Adrenal gland (tissue), 19 donors: ENCODE measurements around the gene UGT1A10. TPM values are rescaled to one million over a fixed set of nuclear protein-coding genes. Genes with fewer than 3 reads are reported as not detected.
"Not testable (repeated sequence)": the region's sequence is repeated elsewhere in the genome, so short reads cannot be mapped to it uniquely, and the experiment has no call there.

ENCODE experiments used
- DNase-seq, 7 donors: peaks; one replicate each; pipeline ENCODE4 v3.0.0-alpha.2; 2019 to 2020
- H3K27ac ChIP-seq, 5 donors: fragments of 200-600 bp; sonication (generic) in 4 of 5; 1 replicate in 3 of 5; 2 replicates in 2 of 5; pipeline versions ENCODE4 v1.5.1 to v1.8.0; 2016 to 2020; ENCODE audit warnings: mild to moderate bottlenecking in 1 of 5
- H3K27me3 ChIP-seq: fragments of 200-600 bp; 2 replicates; pipeline ENCODE4 v1.8.0; 2021
- H3K36me3 ChIP-seq, 2 donors: fragments of 200-600 bp; replicated peaks in 1 of 2; 1 replicate in 1 of 2; 2 replicates in 1 of 2; pipeline versions ENCODE4 v1.5.1 to v1.8.0; 2018 to 2022
- H3K4me1 ChIP-seq, 2 donors: fragments of 200-600 bp; replicated peaks in 1 of 2; 1 replicate in 1 of 2; 2 replicates in 1 of 2; pipeline versions ENCODE4 v1.5.1 to v1.8.0; 2018 to 2021
- H3K4me3 ChIP-seq, 4 donors: fragments of 200-600 bp; sonication (generic) in 3 of 4; one replicate each; pipeline ENCODE4 v1.5.1; 2016 to 2018
- H3K9me3 ChIP-seq, 3 donors: fragments of 200-600 bp; sonication (generic) in 1 of 3; replicated peaks in 1 of 3; 1 replicate in 2 of 3; 2 replicates in 1 of 3; pipeline versions ENCODE4 v1.5.1 to v1.8.0; 2016 to 2021
- CTCF ChIP-seq, 6 experiments: fragments of 450-650 bp in 4 of 6; fragments of 200-600 bp in 2 of 6; sonication (generic) in 1 of 6; IDR thresholded peaks; 1 replicate in 5 of 6; 2 replicates in 1 of 6; pipeline versions ENCODE4 v1.5.1 to v1.8.0; 2016 to 2021; ENCODE audit warnings: antibody characterized with exemption in 6 of 6, mild to moderate bottlenecking in 2 of 6, moderate library complexity in 1 of 6
- POLR2A ChIP-seq, 2 donors: fragments of 450-650 bp; IDR thresholded peaks; one replicate each; pipeline ENCODE4 v1.6.1; 2017; ENCODE audit warnings: antibody characterized with exemption in 2 of 2, mild to moderate bottlenecking in 2 of 2, moderate library complexity in 1 of 2
- WGBS, 4 donors: extraction: QIAGEN DNeasy Blood & Tissue Kit in 2 of 4; methylation state at CpG; one replicate each; pipeline versions ENCODE4 v1.1.5 to v1.1.7; 2013 to 2017; 5-methylcytosine and 5-hydroxymethylcytosine counted together
- intact Hi-C, 2 donors: fragments of 100-400 bp; cut with DNase I; formaldehyde crosslinking; loops; one replicate each; pipeline versions ENCODE4 v1.14.1 to v1.15.0; 2022 to 2023
- long read RNA-seq, 10 donors: library from polyadenylated mRNA in 3 of 10; unstranded in 2 of 10; stranded (forward) in 1 of 10; transcript quantifications; one replicate each; pipeline ENCODE4 v2.0.0 and lab custom pipeline, GENCODE V29; 2021 to 2026
- polyA plus RNA-seq, 3 donors: library from polyadenylated mRNA; stranded (reverse); fragments of 200-250 nt in 2 of 3; fragments of 350-450 nt in 1 of 3; fragmentation: Illumina TruSeq in 1 of 3; extraction: RNeasy Lipid Tissue Mini Kit (QIAGEN cat#74804) in 1 of 3; gene quantifications; one replicate each; pipeline ENCODE4 v1.2.3, GENCODE V29; 2013 to 2014
- total RNA-seq, 9 donors: library from RNA; depleted of rRNA in 4 of 9; stranded (reverse); fragments of >200 nt in 4 of 9; fragments of 120-200 nt in 1 of 9; fragmentation: NEBNext Ultra II Directional in 1 of 9; extraction: Animal tissue kit (Norgen Biotek cat#: 25700) in 1 of 9; gene quantifications; one replicate each; pipeline versions ENCODE4 v1.1.0 to v1.2.4, GENCODE V29; 2013 to 2023
- donor health status: healthy with polysubstance abuse.
- donor health status: Bipolar disorder and iron deficiency.
- donor health status: DM: yes; HTN: yes; CAD: no.
- donor health status: DM: no; HTN: no; CAD: no.
- donor health status: DM: no; HTN: no; CAD: no.
- donor health status: DM: yes; HTN: yes; CAD: no.

Gene UGT1A10
- total RNA-seq: not detected
- polyA plus RNA-seq: not detected
- long read RNA-seq, donor 1: 0 reads
- long read RNA-seq, donor 2: 0 reads
- long read RNA-seq, donor 3: 0 reads
- long read RNA-seq, donor 4: 0 reads
- long read RNA-seq, donor 5: 0 reads
- long read RNA-seq, donor 6: 0 reads
- long read RNA-seq, donor 7: 0 reads
- long read RNA-seq, donor 8: 0 reads
- long read RNA-seq, donor 9: 0 reads
- long read RNA-seq, donor 10: 0 reads

GRCh38 chr2:233636306-233636705 is at the start of gene UGT1A10:
Gene UGT1A10 (plus strand): TSS chr2:233636448. CDS start chr2:233636523, 75 bp downstream.
- 80 to 89% (median 85%) methylated on average over 9 to 10 of the region's 10 CpGs for WGBS, 4 donors
- H3K36me3 ChIP-seq, H3K4me1 ChIP-seq, H3K27ac ChIP-seq, H3K27me3 ChIP-seq, DNase-seq, H3K4me3 ChIP-seq, H3K9me3 ChIP-seq, intact Hi-C loops: not testable (repeated sequence)

- intact Hi-C loops: no loop called here
- TF ChIP-seq POLR2A (IDR thresholded peaks at IDR 0.05) (no peak), CTCF (IDR thresholded peaks at IDR 0.05) (no peak)
- 71 to 85% (median 78%) methylated on average over 2 of the region's 2 CpGs for WGBS, 4 donors
- no peaks in the 10 kb centered on the region for H3K36me3 ChIP-seq
- H3K27me3 ChIP-seq: no peaks in the 10 kb centered on the region
- no peak overlapping the region for H3K27ac ChIP-seq
- H3K9me3 ChIP-seq: no peaks in the 10 kb centered on the region
- DNase-seq: no peak
- H3K4me3 ChIP-seq: no peak overlapping the region
- H3K4me1 ChIP-seq: no peaks in the 10 kb centered on the region
These were observed 47.8 kb upstream of the UGT1A10 start for GRCh38 chr2:233588400-233588799.

GRCh38 chr2:233592706-233593105 is 43.5 kb upstream of the UGT1A10 start:
- intact Hi-C loops, H3K36me3 ChIP-seq, H3K27me3 ChIP-seq, H3K27ac ChIP-seq, DNase-seq, H3K4me1 ChIP-seq, H3K9me3 ChIP-seq, H3K4me3 ChIP-seq: not testable (repeated sequence)
- 90 to 97% (median 94%) methylated on average over 1 of the region's 1 CpG for WGBS, 4 donors

GRCh38 chr2:233593201-233593600 is 43.0 kb upstream of the UGT1A10 start:
- Histone ChIP-seq H3K9me3 (no peaks in the 10 kb centered on the region), H3K4me3 (no peak overlapping the region), H3K27ac (no peak overlapping the region), H3K36me3 (no peaks in the 10 kb centered on the region), H3K4me1 (no peaks in the 10 kb centered on the region), H3K27me3 (peaks cover 4% of the 10 kb centered on the region)
- TF ChIP-seq POLR2A (IDR thresholded peaks at IDR 0.05): no peak
- no peak for TF ChIP-seq CTCF (IDR thresholded peaks at IDR 0.05)
- intact Hi-C loops: no loop called here
- WGBS, 4 donors: 74 to 88% (median 82%) methylated on average over 8 of the region's 8 CpGs
- no peak for DNase-seq

GRCh38 chr2:233597522-233597921 is 38.7 kb upstream of the UGT1A10 start:
- 40 to 67% (median 64%) methylated on average over 1 of the region's 1 CpG for WGBS, 4 donors
- no peak overlapping the region for H3K4me3 ChIP-seq
- no peak overlapping the region for H3K27ac ChIP-seq
- no peaks in the 10 kb centered on the region for H3K36me3 ChIP-seq
- no peak for TF ChIP-seq CTCF (IDR thresholded peaks at IDR 0.05)
- no peak for TF ChIP-seq POLR2A (IDR thresholded peaks at IDR 0.05)
- no peak for DNase-seq
- no peaks in the 10 kb centered on the region for H3K9me3 ChIP-seq
- intact Hi-C loops: no loop called here
- H3K27me3 ChIP-seq: peaks cover 9% of the 10 kb centered on the region
- H3K4me1 ChIP-seq: no peaks in the 10 kb centered on the region
